ENCODE results near the gene SCAMP1. TPM values are rescaled to one million over a fixed set of nuclear protein-coding genes. Genes with fewer than 3 reads are reported as not detected.

SCAMP1 gene
- total RNA-seq, 2 donors from 2014 or later: 24.8 to 31.4 TPM

DNA sequence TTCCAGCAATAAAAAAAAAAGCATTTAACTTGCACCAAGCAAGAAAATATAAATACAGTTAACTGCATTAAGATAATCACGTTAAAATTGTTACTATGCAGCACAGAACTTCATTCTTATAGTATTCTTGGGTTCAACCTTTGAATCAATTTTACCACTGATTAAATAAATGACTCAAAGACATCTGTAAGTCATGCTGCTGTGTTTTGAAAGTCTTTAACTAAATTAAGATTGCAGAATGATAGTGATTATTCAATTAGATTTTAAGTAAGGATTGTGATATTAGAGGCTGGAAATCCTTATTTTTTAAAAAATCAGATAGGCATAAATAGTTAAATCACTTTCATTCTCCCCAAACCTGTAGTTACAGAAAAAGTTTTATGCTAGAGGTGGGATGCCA, 116.4 kb downstream of the SCAMP1 start:
- H3K4me1 ChIP-seq (ENCODE audit: control insufficient read depth in 1 of 2, low read depth in 2 of 2): no peaks in the 10 kb centered on the region
- H3K9me3 ChIP-seq: no peaks in the 10 kb centered on the region
- H3K36me3 ChIP-seq: no peaks in the 10 kb centered on the region
- no peaks in the 10 kb centered on the region for H3K27me3 ChIP-seq (replicated peaks; ENCODE audit: insufficient read depth)
- no peak overlapping the region for H3K4me3 ChIP-seq
- no peak overlapping the region for H3K27ac ChIP-seq
- TF ChIP-seq, protein P1, sequence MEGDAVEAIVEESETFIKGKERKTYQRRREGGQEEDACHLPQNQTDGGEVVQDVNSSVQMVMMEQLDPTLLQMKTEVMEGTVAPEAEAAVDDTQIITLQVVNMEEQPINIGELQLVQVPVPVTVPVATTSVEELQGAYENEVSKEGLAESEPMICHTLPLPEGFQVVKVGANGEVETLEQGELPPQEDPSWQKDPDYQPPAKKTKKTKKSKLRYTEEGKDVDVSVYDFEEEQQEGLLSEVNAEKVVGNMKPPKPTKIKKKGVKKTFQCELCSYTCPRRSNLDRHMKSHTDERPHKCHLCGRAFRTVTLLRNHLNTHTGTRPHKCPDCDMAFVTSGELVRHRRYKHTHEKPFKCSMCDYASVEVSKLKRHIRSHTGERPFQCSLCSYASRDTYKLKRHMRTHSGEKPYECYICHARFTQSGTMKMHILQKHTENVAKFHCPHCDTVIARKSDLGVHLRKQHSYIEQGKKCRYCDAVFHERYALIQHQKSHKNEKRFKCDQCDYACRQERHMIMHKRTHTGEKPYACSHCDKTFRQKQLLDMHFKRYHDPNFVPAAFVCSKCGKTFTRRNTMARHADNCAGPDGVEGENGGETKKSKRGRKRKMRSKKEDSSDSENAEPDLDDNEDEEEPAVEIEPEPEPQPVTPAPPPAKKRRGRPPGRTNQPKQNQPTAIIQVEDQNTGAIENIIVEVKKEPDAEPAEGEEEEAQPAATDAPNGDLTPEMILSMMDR (IDR thresholded peaks at IDR 0.05): no peak
- DNase-seq (ENCODE audit: low spot score): no peak
- ATAC-seq (ENCODE audit: insufficient number of reproducible peaks, low FRiP score, low read depth): no peak

DNA sequence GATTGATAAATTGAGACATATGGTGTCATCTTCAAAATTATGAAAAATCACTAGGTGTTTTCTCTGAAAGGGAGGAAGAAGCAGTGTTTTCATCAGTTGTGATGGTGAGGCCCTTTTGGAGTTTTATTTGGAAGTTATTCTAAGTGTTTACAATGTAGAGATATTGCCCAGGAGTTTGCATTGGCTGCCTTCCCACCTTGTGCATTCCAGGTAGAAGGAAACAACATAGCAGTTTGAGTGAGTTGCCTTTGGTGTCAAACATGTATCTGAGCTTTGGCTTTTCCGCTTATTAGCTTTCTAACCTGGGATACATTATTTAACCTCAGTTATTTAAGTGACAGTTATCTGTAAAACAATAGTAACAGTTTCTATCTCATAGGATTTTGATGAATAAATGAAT, 122.5 kb downstream of the SCAMP1 start:
- Histone ChIP-seq H3K4me1 (ENCODE audit: control insufficient read depth in 1 of 2, low read depth in 2 of 2) (peaks cover 11 to 30% of the 10 kb centered on the region in 2 donors), H3K27ac (no peak overlapping the region), H3K9me3 (no peaks in the 10 kb centered on the region), H3K4me3 (no peak overlapping the region), H3K27me3 (replicated peaks; ENCODE audit: insufficient read depth) (no peaks in the 10 kb centered on the region), H3K36me3 (no peaks in the 10 kb centered on the region)
- no peak for DNase-seq (ENCODE audit: low spot score)
- TF ChIP-seq, protein P1 (IDR thresholded peaks at IDR 0.05): no peak
- no peak for ATAC-seq (ENCODE audit: insufficient number of reproducible peaks, low FRiP score, low read depth)

DNA sequence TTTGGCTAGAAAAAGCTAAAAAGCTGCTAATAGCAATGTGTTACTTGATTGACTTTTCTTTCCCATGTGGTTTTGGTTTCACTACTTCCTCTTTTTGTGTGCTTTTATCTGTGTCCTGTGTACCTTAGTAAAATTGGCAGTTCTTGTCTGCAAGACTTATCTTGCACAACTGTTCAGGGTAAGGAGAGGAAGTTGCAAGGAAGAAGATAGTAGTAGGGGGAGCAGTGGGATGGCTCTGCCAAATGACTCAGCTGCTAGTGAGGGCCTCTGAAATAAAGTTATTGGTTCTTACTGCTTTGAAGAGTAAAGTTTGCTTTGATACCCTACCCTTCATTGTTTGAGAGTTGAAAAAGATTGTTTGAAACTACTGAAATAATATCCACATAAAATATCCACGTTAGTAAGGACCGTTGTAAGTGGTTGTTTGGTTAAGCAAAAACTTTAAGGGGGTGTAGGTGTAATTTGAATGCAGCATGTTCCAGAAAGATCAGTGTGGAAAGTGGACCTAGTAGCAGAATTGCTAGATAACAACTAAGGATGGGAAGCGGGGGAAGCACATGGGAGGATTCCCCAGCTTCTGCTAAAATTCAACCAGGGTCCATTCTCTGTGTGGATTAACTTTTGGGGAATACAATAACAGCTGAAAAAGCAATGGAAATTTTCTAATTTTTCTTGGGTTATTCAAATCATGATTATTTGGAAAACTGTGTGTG, 123.5 kb downstream of the SCAMP1 start:
- H3K27me3 ChIP-seq (replicated peaks; ENCODE audit: insufficient read depth): no peaks in the 10 kb centered on the region
- ATAC-seq (ENCODE audit: insufficient number of reproducible peaks, low FRiP score, low read depth): no peak
- H3K4me3 ChIP-seq: no peak overlapping the region
- DNase-seq (ENCODE audit: low spot score): no peak
- peaks cover 11 to 30% of the 10 kb centered on the region in 2 donors for H3K4me1 ChIP-seq (ENCODE audit: control insufficient read depth in 1 of 2, low read depth in 2 of 2)
- TF ChIP-seq, protein P1 (IDR thresholded peaks at IDR 0.05): no peak
- peak overlapping the region in 1 of 2 donors; percentile 22 for H3K27ac ChIP-seq
- H3K9me3 ChIP-seq: no peaks in the 10 kb centered on the region
- peaks cover 8% of the 10 kb centered on the region for H3K36me3 ChIP-seq

DNA sequence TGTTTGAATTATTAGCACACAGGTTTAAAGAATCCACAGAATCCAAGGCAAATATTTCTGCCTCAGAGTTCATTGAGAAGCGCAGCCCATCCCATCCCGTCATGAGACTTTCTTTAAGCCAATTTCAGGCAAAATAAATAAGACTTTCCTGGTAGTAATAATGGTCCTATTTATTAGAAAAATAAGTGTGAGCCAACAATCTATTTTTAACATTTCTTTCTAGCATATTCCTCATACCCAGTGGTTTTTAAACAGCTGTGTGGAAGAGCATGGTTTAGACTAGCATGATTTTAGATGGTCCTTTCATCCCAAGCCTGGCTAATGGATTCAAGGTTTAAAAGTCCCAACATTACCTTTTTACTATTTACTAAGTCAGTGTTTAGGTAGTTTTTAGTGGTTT, 125.8 kb downstream of the SCAMP1 start:
- H3K27me3 ChIP-seq (replicated peaks; ENCODE audit: insufficient read depth): no peaks in the 10 kb centered on the region
- ATAC-seq (ENCODE audit: insufficient number of reproducible peaks, low FRiP score, low read depth) (no peak), DNase-seq (ENCODE audit: low spot score) (no peak)
- H3K4me1 ChIP-seq (ENCODE audit: control insufficient read depth in 1 of 2, low read depth in 2 of 2): peaks cover 11 to 30% of the 10 kb centered on the region in 2 donors
- H3K36me3 ChIP-seq: peaks cover 11% of the 10 kb centered on the region
- no peak overlapping the region for H3K27ac ChIP-seq
- no peaks in the 10 kb centered on the region for H3K9me3 ChIP-seq
- TF ChIP-seq, protein P1 (IDR thresholded peaks at IDR 0.05): no peak
- no peak overlapping the region for H3K4me3 ChIP-seq

DNA sequence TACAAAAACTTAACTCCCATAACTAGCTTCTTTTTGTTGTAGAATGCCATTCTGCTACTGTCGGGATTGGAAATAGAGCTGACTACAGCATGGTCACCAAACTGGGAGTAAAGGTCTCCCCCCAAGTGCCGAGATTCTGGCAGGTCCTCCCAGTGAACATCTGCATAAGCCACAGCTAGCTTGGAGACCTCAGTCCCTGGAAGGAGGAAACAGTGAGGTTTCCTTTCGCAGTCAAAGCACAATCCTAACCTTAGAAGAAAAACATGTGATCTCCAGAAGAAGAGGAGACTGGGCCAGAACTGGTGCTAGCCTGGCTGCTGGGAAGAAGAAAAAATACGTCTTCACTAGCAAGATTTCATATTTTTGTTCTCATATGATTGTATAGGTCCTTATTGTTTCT, 127.4 kb downstream of the SCAMP1 start:
- peaks cover 11% of the 10 kb centered on the region for H3K36me3 ChIP-seq
- no peak for DNase-seq (ENCODE audit: low spot score)
- no peak overlapping the region for H3K27ac ChIP-seq
- H3K4me3 ChIP-seq: no peak overlapping the region
- no peaks in the 10 kb centered on the region for H3K9me3 ChIP-seq
- H3K27me3 ChIP-seq (replicated peaks; ENCODE audit: insufficient read depth): no peaks in the 10 kb centered on the region
- no peak for ATAC-seq (ENCODE audit: insufficient number of reproducible peaks, low FRiP score, low read depth)
- peaks cover 11 to 30% of the 10 kb centered on the region in 2 donors for H3K4me1 ChIP-seq (ENCODE audit: control insufficient read depth in 1 of 2, low read depth in 2 of 2)
- TF ChIP-seq, protein P1 (IDR thresholded peaks at IDR 0.05): no peak
